HL-60 (cell line): ENCODE results near the gene OPN1SW.

Experiments used
- DNase-seq, 2 experiments: peaks; one replicate each; pipeline ENCODE4 v3.0.0-alpha.2; 2010 to 2020; ENCODE audit warnings: low read depth in 1 of 2, low spot score in 1 of 2
- H3K27ac ChIP-seq: fragments of 250-450 bp; sonication (Bioruptor Pico); replicated peaks from 2 replicates; pipeline ENCODE4 v1.5.1; 2020; ENCODE audit warnings: mild to moderate bottlenecking, moderate library complexity
- H3K27me3 ChIP-seq: fragments of 250-450 bp; sonication (Bioruptor Pico); 2 replicates; pipeline ENCODE4 v1.5.1; 2021; ENCODE audit warnings: mild to moderate bottlenecking, moderate library complexity; ENCODE audit not compliant: insufficient read depth, poor library complexity, severe bottlenecking
- H3K4me3 ChIP-seq: replicated peaks from 2 replicates; pipeline ENCODE4 v1.5.1; 2011; ENCODE audit warnings: mild to moderate bottlenecking, control low read depth, low read length; ENCODE audit not compliant: insufficient read depth
- CTCF ChIP-seq: IDR thresholded peaks from one replicate; pipeline ENCODE4 v1.5.1; 2011; ENCODE audit warnings: low read length, control low read depth, inconsistent platforms; ENCODE audit not compliant: insufficient read depth
- GABPA ChIP-seq: IDR thresholded peaks from 2 replicates; pipeline ENCODE4 v1.6.1; 2012; ENCODE audit warnings: low read depth
- POLR2AphosphoS5 ChIP-seq: IDR thresholded peaks from 2 replicates; pipeline ENCODE4 v1.6.1; 2012; ENCODE audit warnings: low read depth
- REST ChIP-seq: IDR thresholded peaks from 2 replicates; pipeline ENCODE4 v1.6.1; 2012; ENCODE audit warnings: low read depth; ENCODE audit not compliant: insufficient replicate concordance
- SPI1 ChIP-seq: IDR thresholded peaks from 2 replicates; pipeline ENCODE4 v1.6.1; 2012; ENCODE audit warnings: low read depth, mild to moderate bottlenecking, borderline replicate concordance

OPN1SW gene

GRCh38 chr7:128810997-128811396 lies 35.4 kb upstream of the OPN1SW start:
- no peak overlapping the region for H3K4me3 ChIP-seq
- DNase-seq, result no peak
- TF ChIP-seq CTCF, result no peak
- no peak for TF ChIP-seq POLR2AphosphoS5
- no peak for TF ChIP-seq GABPA
- TF ChIP-seq SPI1, result no peak
- no peak for TF ChIP-seq REST
- no peak overlapping the region for H3K27ac ChIP-seq
- H3K27me3 ChIP-seq, result no peaks in the 10 kb centered on the region

- no peak overlapping the region for H3K27ac ChIP-seq
- H3K4me3 ChIP-seq, result no peak overlapping the region
- TF ChIP-seq SPI1 (no peak), REST (no peak), GABPA (no peak), CTCF (no peak), POLR2AphosphoS5 (no peak)
- no peak for DNase-seq
- no peaks in the 10 kb centered on the region for H3K27me3 ChIP-seq
These were observed 34.9 kb upstream of the OPN1SW start for GRCh38 chr7:128810473-128810872.

GRCh38 chr7:128809363-128809762 lies 33.8 kb upstream of the OPN1SW start:
- TF ChIP-seq GABPA (no peak), POLR2AphosphoS5 (no peak), SPI1 (no peak), CTCF (no peak), REST (no peak)
- H3K4me3 ChIP-seq, result no peak overlapping the region
- H3K27me3 ChIP-seq, result no peaks in the 10 kb centered on the region
- no peak for DNase-seq
- H3K27ac ChIP-seq, result no peak overlapping the region
